NCI-H2196 treated with DMSO at 0.1 percent for 48 hours (cell line): ENCODE measurements around the gene TTLL7.
"Not testable (repeated sequence)": the region's sequence is repeated elsewhere in the genome, so short reads cannot be mapped to it uniquely, and the experiment has no call there.

Experiments
- DNase-seq: peaks from one replicate; lab custom pipeline; 2025; ENCODE audit not compliant: unreplicated experiment; lab: John Stamatoyannopoulos, UW

The TTLL7 gene

GRCh38 chr1:83996191-83996590 lies 2.7 kb downstream of the TTLL7 start:
- no peak for DNase-seq

- no peak for DNase-seq
Measured at GRCh38 chr1:83995649-83996048, 3.3 kb downstream of the TTLL7 start.

GRCh38 chr1:83994111-83994510 lies 4.8 kb downstream of the TTLL7 start:
- DNase-seq = no peak

GRCh38 chr1:83990734-83991133 lies 8.2 kb downstream of the TTLL7 start:
- no peak for DNase-seq

GRCh38 chr1:83985048-83985447 lies 13.9 kb downstream of the TTLL7 start:
- no peak for DNase-seq

GRCh38 chr1:83983918-83984317 lies 15.0 kb downstream of the TTLL7 start:
- DNase-seq = not testable (repeated sequence)

- no peak for DNase-seq
Measured at GRCh38 chr1:83978056-83978455, 20.9 kb downstream of the TTLL7 start.

- DNase-seq = no peak
Measured at GRCh38 chr1:83976920-83977319, 22.0 kb downstream of the TTLL7 start.

GRCh38 chr1:83970802-83971201 lies 28.1 kb downstream of the TTLL7 start:
- no peak for DNase-seq

- no peak for DNase-seq
Measured at GRCh38 chr1:83970114-83970513, 28.8 kb downstream of the TTLL7 start.

- no peak for DNase-seq
Measured at GRCh38 chr1:83967336-83967735, 31.6 kb downstream of the TTLL7 start.

- DNase-seq = no peak
Measured at GRCh38 chr1:83964153-83964552, 34.8 kb downstream of the TTLL7 start.

- no peak for DNase-seq
Measured at GRCh38 chr1:83961571-83962295, 37.2 kb downstream of the TTLL7 start.

- no peak for DNase-seq
Measured at GRCh38 chr1:83960669-83961277, 38.2 kb downstream of the TTLL7 start.

GRCh38 chr1:83959824-83960498 lies 39.0 kb downstream of the TTLL7 start:
- DNase-seq = no peak

- no peak for DNase-seq
Measured at GRCh38 chr1:83958704-83959103, 40.2 kb downstream of the TTLL7 start.

GRCh38 chr1:83954166-83954823 lies 44.6 kb downstream of the TTLL7 start:
- no peak for DNase-seq

GRCh38 chr1:83950106-83950661 lies 48.7 kb downstream of the TTLL7 start:
- DNase-seq = no peak

- DNase-seq = no peak
Measured at GRCh38 chr1:83942914-83943313, 56.0 kb downstream of the TTLL7 start.

GRCh38 chr1:83934550-83934949 lies 64.4 kb downstream of the TTLL7 start:
- no peak for DNase-seq

- no peak for DNase-seq
Measured at GRCh38 chr1:83932693-83933092, 66.2 kb downstream of the TTLL7 start.
